ENCODE data around the gene WDFY1.

WDFY1 gene

GRCh38 chr2:223944703-223945531 lies at the start of gene WDFY1:
WDFY1 (minus strand) TSS chr2:223945335; CDS start chr2:223945284, 51 bp downstream.
- DNase-seq: peak; percentile 54

GRCh38 chr2:223994562-223995162 lies 49.5 kb upstream of the WDFY1 start:
- no peak for DNase-seq

GRCh38 chr2:223993634-223994232 lies 48.6 kb upstream of the WDFY1 start:
- DNase-seq: no peak

- no peak for DNase-seq
These were observed 46.5 kb upstream of the WDFY1 start for GRCh38 chr2:223991611-223992010.

- no peak for DNase-seq
These were observed 44.7 kb upstream of the WDFY1 start for GRCh38 chr2:223989856-223990232.

- DNase-seq: no peak
These were observed 44.2 kb upstream of the WDFY1 start for GRCh38 chr2:223989206-223989855.

GRCh38 chr2:223981241-223981640 lies 36.1 kb upstream of the WDFY1 start:
- DNase-seq: no peak

- no peak for DNase-seq
These were observed 35.7 kb upstream of the WDFY1 start for GRCh38 chr2:223980803-223981202.

GRCh38 chr2:223980397-223980735 lies 35.2 kb upstream of the WDFY1 start:
- no peak for DNase-seq

- DNase-seq: no peak
These were observed 34.7 kb upstream of the WDFY1 start for GRCh38 chr2:223979730-223980396.

- DNase-seq: no peak
These were observed 33.3 kb upstream of the WDFY1 start for GRCh38 chr2:223978451-223978850.

- DNase-seq: no peak
These were observed 31.6 kb upstream of the WDFY1 start for GRCh38 chr2:223976635-223977226.

- no peak for DNase-seq
These were observed 28.5 kb upstream of the WDFY1 start for GRCh38 chr2:223973606-223974005.

- DNase-seq: no peak
These were observed 27.5 kb upstream of the WDFY1 start for GRCh38 chr2:223972656-223973102.

GRCh38 chr2:223971731-223972130 lies 26.6 kb upstream of the WDFY1 start:
- DNase-seq: no peak

GRCh38 chr2:223970343-223971128 lies 25.4 kb upstream of the WDFY1 start:
- no peak for DNase-seq

GRCh38 chr2:223969856-223970255 lies 24.7 kb upstream of the WDFY1 start:
- no peak for DNase-seq

GRCh38 chr2:223969315-223969714 lies 24.2 kb upstream of the WDFY1 start:
- no peak for DNase-seq

- DNase-seq: no peak
These were observed 22.8 kb upstream of the WDFY1 start for GRCh38 chr2:223967981-223968380.

- no peak for DNase-seq
These were observed 14.6 kb upstream of the WDFY1 start for GRCh38 chr2:223959688-223960087.

GRCh38 chr2:223957092-223957851 lies 12.1 kb upstream of the WDFY1 start, which contains the start of gene MRPL44:
MRPL44 (plus strand) TSS chr2:223957463; CDS start chr2:223957473, 10 bp downstream.
- peak; percentile 74 for DNase-seq

Data from NCI-H2171 (cell line).